ENCODE results near the gene PCDH9. TPM values are rescaled to one million over a fixed set of nuclear protein-coding genes. Genes with fewer than 3 reads are reported as not detected.

Gene PCDH9
- total and polyA plus RNA-seq, 2 of the 4 experiments (the other 2 are of a cell fraction): 2.2 to 10.2 TPM

- no CpG with 5 or more reads among the region's 3 CpGs for WGBS, 2 experiments (ENCODE audit: extremely low coverage in 2 of 2, insufficient read length in 1 of 2)
- no peak overlapping the region for H3K9ac ChIP-seq (ENCODE audit: low read depth, low read length)
- no peak overlapping the region for H3K27ac ChIP-seq (ENCODE audit: insufficient read depth, low read length)
- peak overlapping the region; percentile 41; the same call in 1 of the 3 replicates for H2BK15ac ChIP-seq (ENCODE audit: low read depth, low read length)
- H3K56ac ChIP-seq (ENCODE audit: extremely low read depth, insufficient read depth, low read length): no peak overlapping the region
- TF ChIP-seq RCOR1 (IDR thresholded peaks at IDR 0.05; ENCODE audit: insufficient replicate concordance, low read length): no peak
- TF ChIP-seq RFX5 (IDR thresholded peaks at IDR 0.05; ENCODE audit: low read depth, low read length): no peak
- TF ChIP-seq MXI1 (IDR thresholded peaks at IDR 0.05; ENCODE audit: borderline replicate concordance, low read depth, low read length): no peak
- no peak for TF ChIP-seq CEBPB (IDR thresholded peaks at IDR 0.05; ENCODE audit: low read depth, low read length)
- TF ChIP-seq MAFK (IDR thresholded peaks at IDR 0.05; ENCODE audit: low read depth, low read length): no peak
- no peak for TF ChIP-seq MAZ (IDR thresholded peaks at IDR 0.05; ENCODE audit: borderline replicate concordance, low read depth, low read length)
- TF ChIP-seq FOS (IDR thresholded peaks at IDR 0.05; ENCODE audit: low read depth, low read length): no peak
- TF ChIP-seq BHLHE40 (IDR thresholded peaks at IDR 0.05; ENCODE audit: low read depth, low read length): no peak
- TF ChIP-seq ELK1 (IDR thresholded peaks at IDR 0.05; ENCODE audit: borderline replicate concordance, low read depth, low read length): no peak
- no peak for TF ChIP-seq USF2 (IDR thresholded peaks at IDR 0.05; ENCODE audit: low read depth, low read length)
- no peak for TF ChIP-seq POLR2A (IDR thresholded peaks at IDR 0.05; ENCODE audit: low read depth, low read length)
- no peak for TF ChIP-seq CHD1 (IDR thresholded peaks at IDR 0.05; ENCODE audit: low read depth, low read length)
- no peak for TF ChIP-seq CTCF (conservative IDR thresholded peaks at IDR 0.05; ENCODE audit: low read depth, low read length)
- no peak for TF ChIP-seq RAD21 (IDR thresholded peaks at IDR 0.05; ENCODE audit: low read length)
- no peak for TF ChIP-seq NFE2L2 (IDR thresholded peaks at IDR 0.05; ENCODE audit: low read depth, low read length)
- no peak for TF ChIP-seq SMC3 (IDR thresholded peaks at IDR 0.05; ENCODE audit: low read depth, low read length)
- no peak overlapping the region for H4K91ac ChIP-seq (ENCODE audit: insufficient read depth, low read depth, low read length)
- no peak overlapping the region for H3K18ac ChIP-seq (ENCODE audit: low read depth, low read length)
- no peaks in the 10 kb centered on the region for H3K27me3 ChIP-seq (ENCODE audit: control insufficient read depth, insufficient read depth, low read length)
- H3K4me3 ChIP-seq (ENCODE audit: insufficient read depth, low read depth, low read length): no peak overlapping the region
- ChIA-PET CTCF (no interaction called here), POLR2A (ENCODE audit: unreplicated experiment) (no interaction called here)
- BruUV-seq (replicated peaks): no TSS peak
- H2AK5ac ChIP-seq (ENCODE audit: low read depth, low read length): no peak overlapping the region
- H3K36me3 ChIP-seq (ENCODE audit: control insufficient read depth, insufficient read depth, low read length): no peaks in the 10 kb centered on the region
- 0 out of 2 replicates have a peak overlapping the region, but pooled peaks have one; percentile 59 for H3K14ac ChIP-seq (replicated peaks; ENCODE audit: low read depth, low read length)
- intact Hi-C loops (cut with micrococcal nuclease) (no loop called here), in situ Hi-C loops (cut with MboI; ENCODE audit: low sequenced_read_pairs) (no loop called here), dilution Hi-C loops (cut with HindIII; ENCODE audit: low sequenced_read_pairs, unreplicated experiment) (no loop called here)
- H3K9me1 ChIP-seq (ENCODE audit: insufficient read depth, low read length): no peaks in the 10 kb centered on the region
- H2AK9ac ChIP-seq (replicated peaks; ENCODE audit: low read depth, low read length, poor library complexity): no peak overlapping the region
- H2BK120ac ChIP-seq (ENCODE audit: low read depth, low read length): no peak overlapping the region
- peaks cover 3% of the 10 kb centered on the region for H3K4me1 ChIP-seq (ENCODE audit: control insufficient read depth, insufficient read depth, low read length)
- no peak overlapping the region for H2AFZ ChIP-seq (replicated peaks; ENCODE audit: low read length, poor library complexity)
- H3K79me1 ChIP-seq (ENCODE audit: low read depth in 1 of 2, low read length in 2 of 2): no peaks in the 10 kb centered on the region
- H3K9me3 ChIP-seq (ENCODE audit: control insufficient read depth, insufficient read depth, low read length): no peaks in the 10 kb centered on the region
- H2BK5ac ChIP-seq (ENCODE audit: low read depth, low read length, poor library complexity, severe bottlenecking): no peak overlapping the region
- no peak overlapping the region for H3K4me2 ChIP-seq (ENCODE audit: low read depth, low read length)
- no peak overlapping the region for H4K8ac ChIP-seq (ENCODE audit: low read depth in 2 of 2, low read length in 2 of 2)
- H3K4ac ChIP-seq (ENCODE audit: low read depth, low read length): no peak overlapping the region
- DNase-seq: no peak
- ATAC-seq (ENCODE audit: low read depth): no peak
- no peak overlapping the region for H3K23ac ChIP-seq (ENCODE audit: low read depth, low read length)
- no peaks in the 10 kb centered on the region for H4K20me1 ChIP-seq (ENCODE audit: insufficient read depth, low read length)
- no peak overlapping the region for H4K5ac ChIP-seq (ENCODE audit: low read depth, low read length)
- no peak overlapping the region for H2BK20ac ChIP-seq (ENCODE audit: low read depth, low read length)
Observed at GRCh38 chr13:67117010-67117550, 113.1 kb downstream of the PCDH9 start.

All from IMR-90 (cell line).